Endothelial cell of umbilical vein (primary cell): ENCODE data around the gene EOGT. TPM values are rescaled to one million over a fixed set of nuclear protein-coding genes. Genes with fewer than 3 reads are reported as not detected.

ENCODE experiments used
- BruUV-seq: library from RNA; stranded (reverse); fragments of 400-500 nt; replicated peaks from 2 replicates; lab custom pipeline; 2021; lab: Mats Ljungman, UMichigan
- CTCF ChIA-PET: fragments of 300-600, 350-600 bp; sonication (Branson Sonifier 250); formaldehyde crosslinking; loops from one replicate; lab custom pipeline; 2021; ENCODE audit warnings: antibody characterized with exemption, inconsistent platforms; lab: Charles Lee
- POLR2A ChIA-PET: fragments of 300-600, 350-600 bp; sonication (Branson Sonifier 250); formaldehyde crosslinking; loops from one replicate; lab custom pipeline; 2021; ENCODE audit warnings: antibody characterized with exemption, inconsistent platforms; lab: Charles Lee
- DNase-seq: peaks from one replicate; pipeline ENCODE4 v3.0.0-alpha.2; 2011; ENCODE audit warnings: low read depth, low spot score
- FAIRE-seq: peaks from 2 replicates; lab custom pipeline; 2011; peaks lifted over from hg19 to GRCh38; lab: Jason Lieb, UNC
- H2AFZ ChIP-seq: 2 replicates; pipeline ENCODE4 v1.6.0; 2012; ENCODE audit warnings: low read depth, low read length, control low read depth, inconsistent platforms
- H3K27ac ChIP-seq: 2 replicates; pipeline ENCODE4 v1.5.1; 2011; ENCODE audit warnings: low read depth, mild to moderate bottlenecking, control low read depth, low read length, moderate library complexity; ENCODE audit not compliant: insufficient read depth
- H3K27me3 ChIP-seq, 2 experiments: 2 replicates each; pipeline versions ENCODE4 v1.6.0 to v1.6.1; 2011; ENCODE audit warnings: low read length in 2 of 2, mixed read lengths in 1 of 2; ENCODE audit not compliant: control insufficient read depth in 2 of 2, insufficient read depth in 2 of 2
- H3K36me3 ChIP-seq, 2 experiments: 2 replicates in 1 of 2; 3 replicates in 1 of 2; pipeline ENCODE4 v1.5.1; 2011; ENCODE audit warnings: low read length in 2 of 2, mild to moderate bottlenecking in 1 of 2, moderate library complexity in 1 of 2; ENCODE audit not compliant: control insufficient read depth in 2 of 2, insufficient read depth in 2 of 2; ENCODE audit errors: extremely low read depth in 1 of 2
- H3K4me1 ChIP-seq: 3 replicates; pipeline ENCODE4 v1.5.1; 2011; ENCODE audit warnings: mild to moderate bottlenecking, low read length; ENCODE audit not compliant: control insufficient read depth, insufficient read depth; ENCODE audit errors: extremely low read depth
- H3K4me2 ChIP-seq: 2 replicates; pipeline ENCODE4 v1.6.1; 2011; ENCODE audit warnings: low read length, control low read depth, mixed read lengths; ENCODE audit not compliant: insufficient read depth
- H3K4me3 ChIP-seq, 3 experiments: fragments of 200-600 bp in 1 of 3; sonication (generic), shearing (Covaris generic) in 1 of 3; replicated peaks in 1 of 3; 2 replicates each; pipeline ENCODE4 v1.5.1; 2011 to 2016; ENCODE audit warnings: control low read depth in 3 of 3, low read length in 3 of 3, mild to moderate bottlenecking in 2 of 3, inconsistent platforms in 1 of 3, low read depth in 1 of 3, moderate library complexity in 1 of 3; ENCODE audit not compliant: insufficient read depth in 1 of 3
- H3K79me2 ChIP-seq: 2 replicates; pipeline ENCODE4 v1.6.0; 2012; ENCODE audit warnings: low read length, inconsistent platforms; ENCODE audit not compliant: control insufficient read depth, insufficient read depth
- H3K9ac ChIP-seq: replicated peaks from 2 replicates; pipeline ENCODE3; 2011; ENCODE audit warnings: low read length, control low read depth; ENCODE audit not compliant: insufficient read depth; ENCODE audit errors: extremely low read depth
- H3K9me1 ChIP-seq: replicated peaks from 3 replicates; pipeline ENCODE4 v1.6.0; 2011; ENCODE audit warnings: mild to moderate bottlenecking, low read length; ENCODE audit not compliant: control insufficient read depth, insufficient read depth; ENCODE audit errors: extremely low read depth
- H3K9me3 ChIP-seq: replicated peaks from 2 replicates; pipeline ENCODE4 v1.5.1; 2012; ENCODE audit warnings: low read length, inconsistent platforms; ENCODE audit not compliant: control insufficient read depth, insufficient read depth
- H4K20me1 ChIP-seq: replicated peaks from 2 replicates; pipeline ENCODE3; 2011; ENCODE audit warnings: mild to moderate bottlenecking, low read length; ENCODE audit not compliant: control insufficient read depth, insufficient read depth; ENCODE audit errors: extremely low read depth
- EZH2 ChIP-seq: IDR thresholded peaks from 2 replicates; pipeline ENCODE4 v1.6.1; 2012; ENCODE audit warnings: borderline replicate concordance, low read depth, mild to moderate bottlenecking, moderate library complexity, low read length, inconsistent platforms; ENCODE audit not compliant: severe bottlenecking
- GATA2 ChIP-seq: IDR thresholded peaks from 2 replicates; pipeline ENCODE4 v1.7.0; 2011; ENCODE audit warnings: low read depth, mild to moderate bottlenecking, moderate library complexity, mixed read lengths, low read length; ENCODE audit not compliant: insufficient read length, insufficient read depth
- JUN ChIP-seq: IDR thresholded peaks from 2 replicates; pipeline ENCODE4 v1.6.1; 2011; ENCODE audit warnings: borderline replicate concordance, low read depth; ENCODE audit not compliant: insufficient read length, insufficient read depth
- POLR2A ChIP-seq: IDR thresholded peaks from 2 replicates; pipeline ENCODE4 v1.6.1; 2012; ENCODE audit warnings: low read depth, mild to moderate bottlenecking, control low read depth, low read length
- POLR2AphosphoS5 ChIP-seq: IDR thresholded peaks from 2 replicates; pipeline ENCODE4 v1.6.1; 2012; ENCODE audit warnings: low read depth, mild to moderate bottlenecking, control low read depth, low read length, moderate library complexity; ENCODE audit not compliant: insufficient read depth
- dilution Hi-C: fragments of 300-500 bp; cut with MboI; formaldehyde crosslinking; loops from one replicate; pipeline ENCODE4 v1.15.0; 2019; ENCODE audit warnings: low sequenced_read_pairs; ENCODE audit not compliant: extremely low pct_ligation_motif_present
- intact Hi-C: fragments of 100-400 bp; cut with micrococcal nuclease; formaldehyde crosslinking; loops from one replicate; pipeline ENCODE4 v1.10.0; 2022
- polyA plus RNA-seq, 4 experiments: library from polyadenylated mRNA; depleted of rRNA in 3 of 4; stranded (reverse) in 3 of 4; unstranded in 1 of 4; fragments of >200 nt; gene quantifications; 2 replicates each; pipeline versions ENCODE4 v1.2.1 to v1.2.3, GENCODE V29; 2011 to 2012; ENCODE audit warnings: missing spikeins in 1 of 4
- total RNA-seq: library from RNA; stranded (reverse); gene quantifications from 2 replicates; pipeline ENCODE4 v1.2.3, GENCODE V29; 2021
- TF ChIP-seq, protein P1 (sequence below): IDR thresholded peaks from 2 replicates; pipeline ENCODE4 v1.6.1; 2011; ENCODE audit not compliant: insufficient read depth, insufficient read length

EOGT gene
- total and polyA plus RNA-seq, 2 donors (not counting 3 experiments of a cell fraction or from before 2014, with no cell fraction given), result 35.6 to 99.4 TPM

DNA sequence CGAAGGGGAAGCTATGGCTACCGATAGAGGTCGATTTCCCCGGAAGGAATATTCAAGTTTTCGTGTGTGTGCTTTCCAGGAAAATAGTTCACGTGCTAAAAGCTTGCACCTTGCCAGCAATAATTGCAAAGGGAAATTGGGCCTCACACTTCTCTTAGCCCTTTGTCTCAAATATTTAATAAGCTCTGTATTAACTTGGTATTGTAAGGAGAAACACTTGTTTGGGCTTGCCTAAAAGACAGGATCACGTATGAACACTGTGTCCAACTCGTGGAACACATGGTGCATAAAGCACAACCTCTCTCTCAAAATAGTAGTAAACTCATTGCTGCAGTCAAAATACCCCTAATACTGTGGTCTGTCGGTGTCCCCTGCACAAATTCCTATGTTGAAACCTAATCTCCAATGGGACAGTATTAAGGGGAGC, 39.0 kb upstream of the EOGT start:
- TF ChIP-seq GATA2 (no peak), POLR2A (peak; percentile 16)
- DNase-seq, result no peak
- dilution Hi-C loops, result no loop called here
- no peaks in the 10 kb centered on the region for H4K20me1 ChIP-seq
- no peaks in the 10 kb centered on the region for H3K9me1 ChIP-seq
- H3K79me2 ChIP-seq, result peaks cover 38% of the 10 kb centered on the region
- H3K4me2 ChIP-seq, result peak overlapping the region; percentile 80
- intact Hi-C loops, result loop anchor here (1.0 kb wide), 3 partner anchors 19 to 34 kb away; partner anchors contain the start of gene UBA3
- BruUV-seq, result TSS peak; percentile 63
- POLR2A ChIA-PET, result interaction anchor here (0.6 to 1.2 kb wide), 4 partner anchors 11 to 160 kb away, joined by 3 to 6 read pairs (median 3); partner anchors contain the start of gene ARL6IP5
- H3K9ac ChIP-seq, result peak overlapping the region; percentile 57
- no peaks in the 10 kb centered on the region for H3K9me3 ChIP-seq
- peak overlapping the region in 2 of 3 experiments; percentile 25 to 85 for H3K4me3 ChIP-seq
- H2AFZ ChIP-seq, result peak overlapping the region; percentile 47
- peaks cover 14% of the 10 kb centered on the region for H3K4me1 ChIP-seq
- H3K36me3 ChIP-seq, result peaks cover 7 to 16% of the 10 kb centered on the region in 2 experiments
- H3K27ac ChIP-seq, result peak overlapping the region; percentile 76
- CTCF ChIA-PET, result interaction anchor here (1.0 to 1.5 kb wide), 6 partner anchors 8 to 399 kb away, joined by 3 to 8 read pairs (median 4); partner anchors contain the start of gene EOGT
- no peak for FAIRE-seq
- H3K27me3 ChIP-seq, result no peaks in the 10 kb centered on the region

DNA sequence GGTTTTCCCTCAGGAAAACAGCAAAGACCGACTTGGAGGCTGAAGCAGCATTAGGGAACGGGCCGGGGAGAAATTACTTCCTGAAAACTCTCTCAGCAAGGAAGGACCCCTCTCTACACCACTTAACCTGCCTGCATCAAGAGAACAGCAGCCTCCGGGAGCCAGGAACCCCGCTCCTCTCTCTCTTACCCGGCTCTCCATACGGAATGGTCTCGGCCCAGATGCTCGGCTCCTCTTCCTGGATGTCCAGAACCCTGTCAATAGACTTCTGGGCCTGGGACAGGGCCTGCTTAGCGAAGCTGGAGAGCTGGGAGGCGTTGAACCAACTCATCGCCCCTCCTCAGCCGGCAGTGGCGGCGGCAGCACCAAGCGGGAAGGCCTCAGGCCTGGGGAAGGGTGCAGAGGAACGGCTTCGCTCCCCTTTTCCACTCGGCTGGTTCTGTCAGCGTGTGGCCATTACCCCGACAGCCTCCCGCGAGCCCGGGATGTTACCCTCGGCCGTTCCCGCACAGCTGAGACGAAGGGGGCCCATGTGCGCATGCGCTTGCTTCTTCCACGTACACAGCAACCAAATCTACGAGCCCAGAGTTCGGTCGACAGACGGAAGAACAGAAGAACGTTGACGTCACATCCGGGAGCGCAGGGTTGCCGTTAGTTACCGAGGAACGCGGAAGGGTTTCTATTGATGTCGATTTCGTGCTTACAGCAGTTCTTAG, 38.4 kb upstream of the EOGT start, which contains the start of gene TMF1:
Gene TMF1 (minus strand): TSS at position 578 of the 716 bp plus-strand sequence. CDS start 247 bp downstream, at position 331.
- CTCF ChIA-PET, result interaction anchor here (1.0 to 1.5 kb wide), 7 partner anchors 9 to 400 kb away, joined by 3 to 8 read pairs (median 4); partner anchors contain the start of gene EOGT
- peak; percentile 99 for DNase-seq
- BruUV-seq, result TSS peak; percentile 38
- Histone ChIP-seq H4K20me1 (no peaks in the 10 kb centered on the region), H3K9me1 (no peaks in the 10 kb centered on the region), H3K36me3 (peaks cover 7 to 12% of the 10 kb centered on the region in 2 experiments), H3K79me2 (peaks cover 41% of the 10 kb centered on the region), H3K4me3 (peak within 1 kb of the TSS; percentile 47 to 94 (median 85)), H3K4me2 (peak within 1 kb of the TSS; percentile 97), H3K27ac (peak within 1 kb of the TSS; percentile 76), H3K4me1 (peaks cover 14% of the 10 kb centered on the region), H3K27me3 (no peaks in the 10 kb centered on the region), H3K9me3 (no peaks in the 10 kb centered on the region), H3K9ac (peak within 1 kb of the TSS; percentile 95), H2AFZ (peak within 1 kb of the TSS; percentile 62)
- peak; percentile 99 for FAIRE-seq
- intact Hi-C loops, result loop anchor here (1.0 kb wide), 4 partner anchors 19 to 39 kb away; partner anchors contain the start of genes EOGT and UBA3
- peak; percentile 53 for TF ChIP-seq JUN
- no peak for TF ChIP-seq EZH2
- TF ChIP-seq, protein P1, sequence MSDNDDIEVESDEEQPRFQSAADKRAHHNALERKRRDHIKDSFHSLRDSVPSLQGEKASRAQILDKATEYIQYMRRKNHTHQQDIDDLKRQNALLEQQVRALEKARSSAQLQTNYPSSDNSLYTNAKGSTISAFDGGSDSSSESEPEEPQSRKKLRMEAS, result no peak
- peak; percentile 67 for TF ChIP-seq POLR2AphosphoS5
- peak; percentile 84 for TF ChIP-seq POLR2A
- POLR2A ChIA-PET, result interaction anchor here (0.6 to 1.2 kb wide), 4 partner anchors 12 to 161 kb away, joined by 3 to 6 read pairs (median 3); partner anchors contain the start of gene ARL6IP5
- dilution Hi-C loops, result no loop called here
